NT2/D1 (cell line): Measurements from ENCODE around the gene USF3.

Source experiments
- YY1 ChIP-seq: IDR thresholded peaks from 2 replicates; pipeline ENCODE4 v1.6.1; 2011; ENCODE audit not compliant: insufficient read length, insufficient read depth
- ZNF274 ChIP-seq: IDR thresholded peaks from 2 replicates; pipeline ENCODE4 v1.6.1; 2011; ENCODE audit warnings: mild to moderate bottlenecking, low read depth, low read length

GRCh38 chr3:113698213-113698742, 1.8 kb upstream of the USF3 start:
- TF ChIP-seq YY1 (no peak), ZNF274 (no peak)
